HEK293 (cell line): ENCODE measurements around the gene CRYBG2.

Source experiments
- CTCF ChIA-PET: fragments of 350-600 bp; formaldehyde crosslinking; extraction: SDS; loops from one replicate; lab custom pipeline; 2021; ENCODE audit warnings: antibody characterized with exemption; lab: Yijun Ruan, JAX
- POLR2A ChIA-PET: fragments of 300-600 bp; formaldehyde crosslinking; extraction: SDS; loops from one replicate; lab custom pipeline; 2020; ENCODE audit warnings: antibody characterized with exemption, inconsistent platforms; lab: Yijun Ruan, JAX
- H3K27ac ChIP-seq: fragments of 200-500 bp; sonication (Bioruptor generic); 2 replicates; pipeline ENCODE4 v1.5.1; 2014; ENCODE audit warnings: low read depth, low read length, control low read depth, inconsistent platforms; ENCODE audit errors: extremely low read depth
- H3K36me3 ChIP-seq, 2 experiments: fragments of 200-500 bp in 1 of 2; sonication (Bioruptor generic) in 1 of 2; 1 replicate in 1 of 2; 2 replicates in 1 of 2; pipeline ENCODE4 v1.5.1; 2014 to 2017; ENCODE audit warnings: inconsistent platforms in 2 of 2, low read length in 2 of 2; ENCODE audit not compliant: control insufficient read depth in 2 of 2, insufficient read depth in 1 of 2
- H3K4me1 ChIP-seq: fragments of 200-500 bp; sonication (Bioruptor generic); 2 replicates; pipeline ENCODE4 v1.5.1; 2014; ENCODE audit warnings: mild to moderate bottlenecking, low read length, inconsistent platforms; ENCODE audit not compliant: control insufficient read depth, insufficient read depth
- H3K4me3 ChIP-seq: 2 replicates; pipeline ENCODE4 v1.5.1; 2011; ENCODE audit warnings: low read depth, mild to moderate bottlenecking, control low read depth, low read length, moderate library complexity
- H3K9me3 ChIP-seq: fragments of 200-500 bp; sonication (Bioruptor generic); 2 replicates; pipeline ENCODE4 v1.5.1; 2014; ENCODE audit warnings: low read depth, low read length, inconsistent platforms; ENCODE audit not compliant: control insufficient read depth, insufficient read depth
- BCL11B ChIP-seq: fragments of 450-650 bp; formaldehyde crosslinking; IDR thresholded peaks from 2 replicates; pipeline ENCODE4 v1.5.1; 2016; ENCODE audit warnings: low read depth, missing biosample characterization, missing genetic modification characterization
- KLF8 ChIP-seq: fragments of 450-650 bp; formaldehyde crosslinking; IDR thresholded peaks from 2 replicates; pipeline ENCODE4 v1.5.1; 2016; ENCODE audit warnings: missing biosample characterization, missing genetic modification characterization
- SCRT1 ChIP-seq: fragments of 450-650 bp; formaldehyde crosslinking; IDR thresholded peaks from 2 replicates; pipeline ENCODE4 v1.5.1; 2016; ENCODE audit warnings: missing biosample characterization, missing genetic modification characterization, borderline replicate concordance
- ZBTB1 ChIP-seq: fragments of 450-650 bp; formaldehyde crosslinking; IDR thresholded peaks from 2 replicates; pipeline ENCODE4 v1.5.1; 2016; ENCODE audit warnings: missing biosample characterization, missing genetic modification characterization
- ZNF19 ChIP-seq: fragments of 450-650 bp; formaldehyde crosslinking; IDR thresholded peaks from 2 replicates; pipeline ENCODE4; 2016; ENCODE audit warnings: missing biosample characterization, missing genetic modification characterization, low read depth
- ZNF48 ChIP-seq: fragments of 450-650 bp; formaldehyde crosslinking; IDR thresholded peaks from 2 replicates; pipeline ENCODE4 v1.5.1; 2016; ENCODE audit warnings: missing biosample characterization, missing genetic modification characterization
- ZNF548 ChIP-seq: fragments of 450-650 bp; formaldehyde crosslinking; IDR thresholded peaks from 2 replicates; pipeline ENCODE4 v1.5.1; 2016; ENCODE audit warnings: missing biosample characterization, missing genetic modification characterization
- TF ChIP-seq, protein P1 (sequence below): fragments of 450-650 bp; formaldehyde crosslinking; IDR thresholded peaks from 2 replicates; pipeline ENCODE4 v1.5.1; 2016; ENCODE audit warnings: missing biosample characterization, missing genetic modification characterization
- TF ChIP-seq, protein P2 (sequence below): fragments of 450-650 bp; formaldehyde crosslinking; IDR thresholded peaks from 2 replicates; pipeline ENCODE4 v1.5.1; 2016; ENCODE audit warnings: missing biosample characterization, missing genetic modification characterization
- TF ChIP-seq, protein P3 (sequence below): fragments of 450-650 bp; formaldehyde crosslinking; IDR thresholded peaks from 2 replicates; pipeline ENCODE4 v1.5.1; 2016; ENCODE audit warnings: missing biosample characterization, missing genetic modification characterization

CRYBG2 gene

DNA sequence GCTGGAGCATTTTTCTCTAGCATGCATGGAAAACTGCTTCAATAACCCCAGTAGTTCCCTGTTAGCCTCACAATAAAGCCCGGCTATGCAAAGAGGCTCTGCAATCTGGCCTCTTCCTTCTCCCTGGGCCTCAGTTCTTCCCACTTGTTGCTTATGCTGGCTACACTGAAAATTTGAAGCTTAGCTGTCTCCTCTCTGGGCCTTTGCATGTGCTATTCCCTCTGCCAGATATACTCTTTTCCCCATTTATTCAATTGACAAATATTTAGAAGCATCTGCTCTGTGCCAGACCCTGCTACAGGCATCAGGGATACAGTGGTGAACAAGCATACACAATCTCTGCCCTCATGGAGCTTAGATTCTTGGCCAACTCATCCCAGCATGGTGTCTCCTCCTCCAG lies 15.3 kb downstream of the CRYBG2 start (continued):
- TF ChIP-seq, protein P1, sequence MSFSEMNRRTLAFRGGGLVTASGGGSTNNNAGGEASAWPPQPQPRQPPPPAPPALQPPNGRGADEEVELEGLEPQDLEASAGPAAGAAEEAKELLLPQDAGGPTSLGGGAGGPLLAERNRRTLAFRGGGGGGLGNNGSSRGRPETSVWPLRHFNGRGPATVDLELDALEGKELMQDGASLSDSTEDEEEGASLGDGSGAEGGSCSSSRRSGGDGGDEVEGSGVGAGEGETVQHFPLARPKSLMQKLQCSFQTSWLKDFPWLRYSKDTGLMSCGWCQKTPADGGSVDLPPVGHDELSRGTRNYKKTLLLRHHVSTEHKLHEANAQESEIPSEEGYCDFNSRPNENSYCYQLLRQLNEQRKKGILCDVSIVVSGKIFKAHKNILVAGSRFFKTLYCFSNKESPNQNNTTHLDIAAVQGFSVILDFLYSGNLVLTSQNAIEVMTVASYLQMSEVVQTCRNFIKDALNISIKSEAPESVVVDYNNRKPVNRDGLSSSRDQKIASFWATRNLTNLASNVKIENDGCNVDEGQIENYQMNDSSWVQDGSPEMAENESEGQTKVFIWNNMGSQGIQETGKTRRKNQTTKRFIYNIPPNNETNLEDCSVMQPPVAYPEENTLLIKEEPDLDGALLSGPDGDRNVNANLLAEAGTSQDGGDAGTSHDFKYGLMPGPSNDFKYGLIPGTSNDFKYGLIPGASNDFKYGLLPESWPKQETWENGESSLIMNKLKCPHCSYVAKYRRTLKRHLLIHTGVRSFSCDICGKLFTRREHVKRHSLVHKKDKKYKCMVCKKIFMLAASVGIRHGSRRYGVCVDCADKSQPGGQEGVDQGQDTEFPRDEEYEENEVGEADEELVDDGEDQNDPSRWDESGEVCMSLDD (tag by site-specific recombination): no peak
- TF ChIP-seq SCRT1 (tag by site-specific recombination): peak; percentile 48; the same call in 1 of the 2 replicates

DNA sequence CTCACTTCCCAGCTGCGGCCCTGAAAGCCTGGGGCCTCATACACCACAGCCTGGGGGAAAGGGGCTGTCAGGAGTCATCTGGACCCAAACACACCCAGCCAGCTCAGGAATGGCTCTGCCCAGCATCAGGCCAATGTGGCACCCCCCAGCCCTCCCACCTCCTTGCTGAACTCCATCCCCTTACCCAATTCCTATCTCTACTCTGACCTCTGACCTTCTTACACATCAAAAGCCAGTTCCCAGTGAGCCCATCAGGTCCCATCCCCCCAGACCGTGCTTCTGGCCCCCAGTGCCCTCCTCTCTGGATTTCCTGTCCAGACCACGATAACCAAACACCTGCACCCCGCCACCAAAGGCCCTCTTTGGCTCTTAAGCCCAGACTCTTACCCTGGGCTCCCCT lies 16.3 kb downstream of the CRYBG2 start:
- Histone ChIP-seq H3K27ac (no peak overlapping the region), H3K9me3 (no peaks in the 10 kb centered on the region), H3K36me3 (no peaks in the 10 kb centered on the region), H3K4me1 (no peaks in the 10 kb centered on the region), H3K4me3 (no peak overlapping the region)
- ChIA-PET CTCF (interaction anchor here (0.6 to 1.0 kb wide), 3 partner anchors 62 to 673 kb away, joined by 3 read pairs; no protein-coding TSS in a partner anchor), POLR2A (no interaction called here)
- TF ChIP-seq ZNF48 (tag by site-specific recombination) (no peak), BCL11B (tag by site-specific recombination) (no peak), ZBTB1 (tag by site-specific recombination) (no peak), ZNF19 (tag by site-specific recombination) (no peak)
- TF ChIP-seq, protein P2, sequence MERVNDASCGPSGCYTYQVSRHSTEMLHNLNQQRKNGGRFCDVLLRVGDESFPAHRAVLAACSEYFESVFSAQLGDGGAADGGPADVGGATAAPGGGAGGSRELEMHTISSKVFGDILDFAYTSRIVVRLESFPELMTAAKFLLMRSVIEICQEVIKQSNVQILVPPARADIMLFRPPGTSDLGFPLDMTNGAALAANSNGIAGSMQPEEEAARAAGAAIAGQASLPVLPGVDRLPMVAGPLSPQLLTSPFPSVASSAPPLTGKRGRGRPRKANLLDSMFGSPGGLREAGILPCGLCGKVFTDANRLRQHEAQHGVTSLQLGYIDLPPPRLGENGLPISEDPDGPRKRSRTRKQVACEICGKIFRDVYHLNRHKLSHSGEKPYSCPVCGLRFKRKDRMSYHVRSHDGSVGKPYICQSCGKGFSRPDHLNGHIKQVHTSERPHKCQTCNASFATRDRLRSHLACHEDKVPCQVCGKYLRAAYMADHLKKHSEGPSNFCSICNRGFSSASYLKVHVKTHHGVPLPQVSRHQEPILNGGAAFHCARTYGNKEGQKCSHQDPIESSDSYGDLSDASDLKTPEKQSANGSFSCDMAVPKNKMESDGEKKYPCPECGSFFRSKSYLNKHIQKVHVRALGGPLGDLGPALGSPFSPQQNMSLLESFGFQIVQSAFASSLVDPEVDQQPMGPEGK: 0 out of 2 replicates have a peak, but pooled peaks have one; percentile 29

DNA sequence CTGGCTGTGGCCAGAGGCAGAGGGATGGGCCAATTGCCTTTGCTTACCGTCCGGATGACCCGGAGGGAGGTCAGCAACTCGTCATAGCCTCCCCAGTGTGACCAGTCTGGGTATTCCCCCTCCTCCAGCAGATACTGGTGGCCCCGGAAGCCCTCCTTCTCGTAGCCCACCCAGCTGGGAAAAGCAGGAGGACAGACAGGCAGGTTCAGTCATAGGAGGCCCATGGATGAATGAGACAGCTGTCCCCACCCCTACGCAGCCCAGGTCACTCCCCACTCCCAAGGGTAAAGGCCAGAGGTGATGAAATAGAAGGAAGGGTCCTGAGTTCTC lies 16.8 kb downstream of the CRYBG2 start:
- no peak overlapping the region for H3K27ac ChIP-seq
- no peaks in the 10 kb centered on the region for H3K4me1 ChIP-seq
- no peaks in the 10 kb centered on the region for H3K36me3 ChIP-seq
- H3K9me3 ChIP-seq: no peaks in the 10 kb centered on the region
- CTCF ChIA-PET: interaction anchor here (1.0 to 2.6 kb wide), 2 partner anchors 27 to 80 kb away, joined by 3 to 13 read pairs; no protein-coding TSS in a partner anchor
- H3K4me3 ChIP-seq: no peak overlapping the region
- POLR2A ChIA-PET: interaction anchor here (0.9 kb wide), 1 partner anchor 62 kb away, joined by 3 read pairs; no protein-coding TSS in a partner anchor
- TF ChIP-seq ZNF548 (no peak), KLF8 (no peak)
- TF ChIP-seq, protein P3, sequence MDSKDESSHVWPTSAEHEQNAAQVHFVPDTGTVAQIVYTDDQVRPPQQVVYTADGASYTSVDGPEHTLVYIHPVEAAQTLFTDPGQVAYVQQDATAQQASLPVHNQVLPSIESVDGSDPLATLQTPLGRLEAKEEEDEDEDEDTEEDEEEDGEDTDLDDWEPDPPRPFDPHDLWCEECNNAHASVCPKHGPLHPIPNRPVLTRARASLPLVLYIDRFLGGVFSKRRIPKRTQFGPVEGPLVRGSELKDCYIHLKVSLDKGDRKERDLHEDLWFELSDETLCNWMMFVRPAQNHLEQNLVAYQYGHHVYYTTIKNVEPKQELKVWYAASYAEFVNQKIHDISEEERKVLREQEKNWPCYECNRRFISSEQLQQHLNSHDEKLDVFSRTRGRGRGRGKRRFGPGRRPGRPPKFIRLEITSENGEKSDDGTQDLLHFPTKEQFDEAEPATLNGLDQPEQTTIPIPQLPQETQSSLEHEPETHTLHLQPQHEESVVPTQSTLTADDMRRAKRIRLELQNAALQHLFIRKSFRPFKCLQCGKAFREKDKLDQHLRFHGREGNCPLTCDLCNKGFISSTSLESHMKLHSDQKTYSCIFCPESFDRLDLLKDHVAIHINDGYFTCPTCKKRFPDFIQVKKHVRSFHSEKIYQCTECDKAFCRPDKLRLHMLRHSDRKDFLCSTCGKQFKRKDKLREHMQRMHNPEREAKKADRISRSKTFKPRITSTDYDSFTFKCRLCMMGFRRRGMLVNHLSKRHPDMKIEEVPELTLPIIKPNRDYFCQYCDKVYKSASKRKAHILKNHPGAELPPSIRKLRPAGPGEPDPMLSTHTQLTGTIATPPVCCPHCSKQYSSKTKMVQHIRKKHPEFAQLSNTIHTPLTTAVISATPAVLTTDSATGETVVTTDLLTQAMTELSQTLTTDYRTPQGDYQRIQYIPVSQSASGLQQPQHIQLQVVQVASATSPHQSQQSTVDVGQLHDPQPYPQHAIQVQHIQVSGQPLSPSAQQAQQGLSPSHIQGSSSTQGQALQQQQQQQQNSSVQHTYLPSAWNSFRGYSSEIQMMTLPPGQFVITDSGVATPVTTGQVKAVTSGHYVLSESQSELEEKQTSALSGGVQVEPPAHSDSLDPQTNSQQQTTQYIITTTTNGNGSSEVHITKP: 0 out of 2 replicates have a peak, but pooled peaks have one; percentile 10
